GM12878 (cell line): ENCODE measurements around the gene HSFX2.
"Not testable (repeated sequence)": the region's sequence is repeated elsewhere in the genome, so short reads cannot be mapped to it uniquely, and the experiment has no call there.

Experiments used
- EGR1 ChIP-seq, 2 experiments: IDR thresholded peaks; 1 replicate in 1 of 2; 2 replicates in 1 of 2; pipeline ENCODE4 v1.6.1; 2011 to 2012; ENCODE audit warnings: low read depth in 2 of 2, low read length in 2 of 2, borderline replicate concordance in 1 of 2, mild to moderate bottlenecking in 1 of 2, moderate library complexity in 1 of 2
- GABPA ChIP-seq: IDR thresholded peaks from 2 replicates; pipeline ENCODE4 v1.6.1; 2014; ENCODE audit warnings: antibody characterized with exemption, low read depth, mild to moderate bottlenecking, inconsistent platforms
- MYB ChIP-seq: fragments of 150-350 bp; IDR thresholded peaks from 2 replicates; pipeline ENCODE4 v1.6.1; 2014; ENCODE audit warnings: mild to moderate bottlenecking, low read depth, low read length, borderline replicate concordance
- POLR2AphosphoS2 ChIP-seq: IDR thresholded peaks from 2 replicates; pipeline ENCODE4 v1.6.1; 2011; ENCODE audit warnings: low read depth, mild to moderate bottlenecking, low read length, improper control_type of control experiment, moderate library complexity
- STAT3 ChIP-seq: IDR thresholded peaks from 2 replicates; pipeline ENCODE4 v1.6.1; 2011; ENCODE audit warnings: low read depth, low read length, improper control_type of control experiment
- TF ChIP-seq, protein P1 (sequence below), 3 experiments: IDR thresholded peaks in 2 of 3; conservative IDR thresholded peaks in 1 of 3; 2 replicates each; pipeline ENCODE4 v1.5.1; 2011; ENCODE audit warnings: low read depth in 3 of 3, low read length in 3 of 3, mild to moderate bottlenecking in 3 of 3, control low read depth in 2 of 3, moderate library complexity in 2 of 3, inconsistent platforms in 1 of 3, mixed read lengths in 1 of 3; ENCODE audit not compliant: control insufficient read depth in 2 of 3, insufficient read depth in 1 of 3; ENCODE audit errors: extremely low read depth in 1 of 3
- TF ChIP-seq, protein P2 (sequence below): IDR thresholded peaks from 2 replicates; pipeline ENCODE4 v1.6.1; 2011; ENCODE audit warnings: low read depth, mild to moderate bottlenecking, low read length, moderate library complexity, borderline replicate concordance; ENCODE audit errors: extremely low read depth

DNA sequence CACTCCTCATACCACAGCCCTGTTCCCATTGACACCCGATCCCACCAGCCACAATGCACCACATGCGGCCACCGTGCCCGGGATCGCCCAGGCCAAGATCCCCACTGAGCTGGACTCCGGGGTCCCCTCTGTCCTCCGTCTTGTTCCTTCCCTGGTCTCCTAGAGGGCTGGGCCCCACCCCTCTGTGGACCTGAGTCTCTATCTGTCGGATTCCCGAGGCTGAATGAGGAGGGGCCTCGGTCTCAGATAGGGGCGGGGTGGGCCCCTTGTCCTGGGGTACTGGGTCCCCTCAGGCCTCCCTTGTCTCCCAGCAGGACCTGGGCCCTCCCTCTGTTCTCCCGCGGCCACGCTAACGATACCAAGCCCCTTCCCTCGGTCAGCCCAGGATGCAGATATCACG is 9.5 kb downstream of the HSFX2 start:
- not testable (repeated sequence) for TF ChIP-seq STAT3; GABPA; MYB; POLR2AphosphoS2; EGR1 (IDR thresholded peaks at IDR 0.05; ENCODE audit: borderline replicate concordance in 1 of 2, low read depth in 2 of 2, low read length in 2 of 2)
- TF ChIP-seq, protein P1, sequence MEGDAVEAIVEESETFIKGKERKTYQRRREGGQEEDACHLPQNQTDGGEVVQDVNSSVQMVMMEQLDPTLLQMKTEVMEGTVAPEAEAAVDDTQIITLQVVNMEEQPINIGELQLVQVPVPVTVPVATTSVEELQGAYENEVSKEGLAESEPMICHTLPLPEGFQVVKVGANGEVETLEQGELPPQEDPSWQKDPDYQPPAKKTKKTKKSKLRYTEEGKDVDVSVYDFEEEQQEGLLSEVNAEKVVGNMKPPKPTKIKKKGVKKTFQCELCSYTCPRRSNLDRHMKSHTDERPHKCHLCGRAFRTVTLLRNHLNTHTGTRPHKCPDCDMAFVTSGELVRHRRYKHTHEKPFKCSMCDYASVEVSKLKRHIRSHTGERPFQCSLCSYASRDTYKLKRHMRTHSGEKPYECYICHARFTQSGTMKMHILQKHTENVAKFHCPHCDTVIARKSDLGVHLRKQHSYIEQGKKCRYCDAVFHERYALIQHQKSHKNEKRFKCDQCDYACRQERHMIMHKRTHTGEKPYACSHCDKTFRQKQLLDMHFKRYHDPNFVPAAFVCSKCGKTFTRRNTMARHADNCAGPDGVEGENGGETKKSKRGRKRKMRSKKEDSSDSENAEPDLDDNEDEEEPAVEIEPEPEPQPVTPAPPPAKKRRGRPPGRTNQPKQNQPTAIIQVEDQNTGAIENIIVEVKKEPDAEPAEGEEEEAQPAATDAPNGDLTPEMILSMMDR (IDR thresholded peaks at IDR 0.05 in 2 of 3, conservative IDR thresholded peaks at IDR 0.05 in 1 of 3; ENCODE audit: control insufficient read depth in 2 of 3, extremely low read depth in 1 of 3, insufficient read depth in 1 of 3, low read depth in 3 of 3, low read length in 3 of 3), result not testable (repeated sequence)
- TF ChIP-seq, protein P2, sequence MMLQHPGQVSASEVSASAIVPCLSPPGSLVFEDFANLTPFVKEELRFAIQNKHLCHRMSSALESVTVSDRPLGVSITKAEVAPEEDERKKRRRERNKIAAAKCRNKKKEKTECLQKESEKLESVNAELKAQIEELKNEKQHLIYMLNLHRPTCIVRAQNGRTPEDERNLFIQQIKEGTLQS, result not testable (repeated sequence)
